ENCODE measurements around the gene OR4S2.

Gene OR4S2, protein sequence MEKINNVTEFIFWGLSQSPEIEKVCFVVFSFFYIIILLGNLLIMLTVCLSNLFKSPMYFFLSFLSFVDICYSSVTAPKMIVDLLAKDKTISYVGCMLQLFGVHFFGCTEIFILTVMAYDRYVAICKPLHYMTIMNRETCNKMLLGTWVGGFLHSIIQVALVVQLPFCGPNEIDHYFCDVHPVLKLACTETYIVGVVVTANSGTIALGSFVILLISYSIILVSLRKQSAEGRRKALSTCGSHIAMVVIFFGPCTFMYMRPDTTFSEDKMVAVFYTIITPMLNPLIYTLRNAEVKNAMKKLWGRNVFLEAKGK

GRCh38 chr11:55648027-55648426 lies at the start of gene OR4S2:
OR4S2 (plus strand) TSS chr11:55648327; CDS start chr11:55650904, 2,577 bp downstream.
- DNase-seq, result no peak

- DNase-seq, result no peak
Measured at GRCh38 chr11:55607545-55607944, 40.6 kb upstream of the OR4S2 start, which contains the start of gene OR4C11. OR4C11 (minus strand) TSS chr11:55607645; CDS start chr11:55604373, 3,272 bp downstream.

GRCh38 chr11:55624531-55624930 lies 23.6 kb upstream of the OR4S2 start:
- no peak for DNase-seq

DNA sequence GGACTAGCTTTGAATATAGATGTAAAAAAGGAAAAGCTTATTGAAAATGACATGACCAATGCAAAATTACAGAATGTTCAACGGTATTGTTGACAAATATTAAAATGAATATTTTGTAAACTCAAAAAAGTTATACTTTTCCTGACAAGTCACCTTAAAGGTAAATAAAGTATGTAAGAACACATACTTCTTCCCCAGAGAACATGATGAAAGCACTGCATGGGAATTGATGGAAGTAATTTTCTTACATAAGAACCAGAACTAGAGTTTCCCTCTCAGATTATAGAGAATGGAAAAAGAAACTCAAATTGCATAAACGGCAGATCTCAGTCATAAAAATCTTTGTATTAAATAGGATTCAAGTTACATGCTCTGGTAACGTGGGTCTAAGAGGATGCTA lies 13.3 kb upstream of the OR4S2 start, which contains the start of gene OR4P4:
TSS of gene OR4P4 (plus strand) at position 301 of the 400 bp plus-strand sequence.
- DNase-seq, result no peak

DNA sequence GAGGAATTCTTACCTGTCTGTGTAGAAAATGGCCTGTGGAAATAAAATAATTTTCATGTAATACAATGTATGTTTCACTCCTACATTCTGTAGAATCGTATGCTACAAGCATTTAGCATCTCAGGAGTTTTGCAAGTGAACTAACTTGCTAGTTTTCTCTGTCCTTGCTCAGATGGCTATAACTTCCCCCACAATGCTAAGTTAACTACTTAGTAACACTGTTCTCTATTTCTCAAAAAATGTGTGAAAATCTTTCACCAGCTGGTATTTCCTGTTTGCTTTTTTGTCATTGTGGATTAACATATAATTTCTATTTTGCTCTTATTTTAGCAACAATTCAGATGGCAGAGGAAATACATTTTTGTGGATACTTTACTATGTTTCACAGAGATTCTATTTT lies 4.4 kb downstream of the OR4S2 start:
- no peak for DNase-seq

- no peak for DNase-seq
Measured at GRCh38 chr11:55655096-55655495, 7.0 kb downstream of the OR4S2 start.

- DNase-seq, result no peak
Measured at GRCh38 chr11:55658031-55658573, 10.0 kb downstream of the OR4S2 start.

DNA sequence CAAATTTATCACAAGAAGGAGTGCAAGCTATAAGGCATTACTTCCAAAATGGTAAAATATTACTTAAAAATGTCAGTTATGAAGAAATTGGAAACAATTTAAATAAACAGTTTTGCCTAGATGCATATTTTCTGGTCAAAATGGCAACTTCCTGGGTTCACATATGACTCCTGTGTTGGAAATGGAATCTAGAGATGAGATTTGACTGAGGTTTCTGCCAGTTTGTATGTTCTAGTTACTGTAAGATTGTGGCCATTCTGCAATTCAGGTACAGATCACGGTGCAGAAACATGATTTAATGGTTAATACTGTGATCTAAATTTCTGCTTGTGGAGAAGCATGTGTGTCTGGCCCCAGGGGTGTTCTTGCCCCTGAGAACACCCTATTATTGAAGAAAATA lies 10.5 kb downstream of the OR4S2 start:
- no peak for DNase-seq

DNA sequence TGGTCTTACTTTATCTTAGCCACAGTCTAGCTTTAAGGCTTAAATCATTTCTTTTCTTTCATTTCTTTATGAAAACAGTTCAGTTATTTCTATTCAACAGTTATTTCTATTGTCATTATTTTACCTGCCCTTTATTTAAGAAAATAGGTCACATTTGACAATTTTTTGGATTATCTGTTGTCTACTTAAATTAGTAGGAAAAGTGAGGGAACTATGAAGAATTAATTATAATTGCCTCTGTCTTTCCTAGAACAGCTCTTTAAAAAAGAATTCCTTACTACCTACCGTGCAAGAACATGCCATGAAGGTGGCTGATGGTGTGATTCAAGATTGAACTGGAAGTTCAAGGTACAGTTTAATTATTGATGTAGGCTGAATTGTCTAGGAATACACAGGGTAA lies 13.8 kb downstream of the OR4S2 start, which contains the start of gene OR4C6:
TSS of gene OR4C6 (plus strand) at position 301 of the 400 bp plus-strand sequence. CDS start 2,966 bp downstream, outside the sequence.
- no peak for DNase-seq

GRCh38 chr11:55669376-55669775 lies 21.2 kb downstream of the OR4S2 start:
- DNase-seq, result no peak

GRCh38 chr11:55673860-55674259 lies 25.7 kb downstream of the OR4S2 start:
- DNase-seq, result no peak

GRCh38 chr11:55697817-55698216 lies 49.7 kb downstream of the OR4S2 start:
- no peak for DNase-seq

DNA sequence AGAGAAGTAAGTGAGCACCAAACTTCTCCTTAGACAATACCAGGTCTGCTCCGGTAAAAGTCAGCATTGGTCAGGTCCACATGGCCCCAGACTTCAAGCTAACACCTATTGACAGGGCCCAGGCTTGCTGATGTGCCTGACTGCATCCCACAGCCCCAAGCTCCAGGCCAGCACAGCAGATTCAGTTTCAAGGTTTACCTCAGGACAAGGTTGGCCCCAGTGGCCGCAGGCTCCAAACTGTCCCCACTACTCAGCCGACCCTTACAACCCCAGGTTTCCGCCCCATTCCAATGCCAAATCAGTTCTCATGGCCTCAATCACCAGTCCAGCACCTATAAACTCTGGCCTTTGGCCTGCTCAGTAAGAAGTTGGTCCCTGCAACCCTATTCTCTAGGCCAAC lies 53.3 kb downstream of the OR4S2 start:
- DNase-seq, result no peak

All from NCI-H187 (cell line).